Epithelial cell of proximal tubule (primary cell): ENCODE results near the gene SH3PXD2A. TPM values are rescaled to one million over a fixed set of nuclear protein-coding genes. Genes with fewer than 3 reads are reported as not detected.

Source experiments
- DNase-seq: peaks from one replicate; pipeline ENCODE4 v3.0.0-alpha.2; 2011; ENCODE audit warnings: low read depth
- H3K4me3 ChIP-seq: 2 replicates; pipeline ENCODE4 v1.5.1; 2011; ENCODE audit warnings: low read depth, mild to moderate bottlenecking, low read length
- CTCF ChIP-seq: conservative IDR thresholded peaks from 2 replicates; pipeline ENCODE4 v1.5.1; 2012; ENCODE audit warnings: low read depth, mild to moderate bottlenecking, low read length
- total RNA-seq: library from RNA; depleted of rRNA; stranded (reverse); fragments of >200 nt; gene quantifications from 2 replicates; pipeline ENCODE4 v1.2.3, GENCODE V29; 2015

The SH3PXD2A gene
- total RNA-seq, 1 donor from 2014 or later, result 5.8 TPM

GRCh38 chr10:103621783-103622125 is 233.6 kb downstream of the SH3PXD2A start:
- DNase-seq, result no peak
- TF ChIP-seq CTCF, result no peak
- no peak overlapping the region for H3K4me3 ChIP-seq

GRCh38 chr10:103620891-103621782 is 234.2 kb downstream of the SH3PXD2A start:
- no peak for TF ChIP-seq CTCF
- H3K4me3 ChIP-seq, result no peak overlapping the region
- DNase-seq, result no peak

GRCh38 chr10:103620352-103620740 is 235.0 kb downstream of the SH3PXD2A start:
- DNase-seq, result no peak
- H3K4me3 ChIP-seq, result no peak overlapping the region
- TF ChIP-seq CTCF, result no peak

GRCh38 chr10:103619424-103620351 is 235.7 kb downstream of the SH3PXD2A start:
- no peak overlapping the region for H3K4me3 ChIP-seq
- no peak for TF ChIP-seq CTCF
- DNase-seq, result no peak

GRCh38 chr10:103618575-103619423 is 236.6 kb downstream of the SH3PXD2A start:
- H3K4me3 ChIP-seq, result no peak overlapping the region
- no peak for DNase-seq

More at GRCh38 chr10:103618575-103619423, 236.6 kb downstream of the SH3PXD2A start:
- no peak for TF ChIP-seq CTCF
